GM13976 (cell line): Measurements from ENCODE around the gene IGF2R.
A peak's percentile ranks its signal among the peaks of the same experiment; 100 is the strongest.

Experiments used
- DNase-seq: peaks from one replicate; pipeline ENCODE4 v3.0.0; 2012; ENCODE audit warnings: low spot score
- in situ Hi-C: fragments of 300-500 bp; cut with MboI; formaldehyde crosslinking; loops from one replicate; pipeline ENCODE4 v1.12.0; 2022; ENCODE audit warnings: low sequenced_read_pairs, mixed read lengths, inconsistent platforms; ENCODE audit not compliant: unreplicated experiment
- TF ChIP-seq, protein P1 (sequence below): IDR thresholded peaks from 2 replicates; pipeline ENCODE4 v1.5.1; 2012; ENCODE audit warnings: borderline replicate concordance, mild to moderate bottlenecking; ENCODE audit not compliant: insufficient read depth; ENCODE audit errors: extremely low read depth, missing control alignments, control extremely low read depth

IGF2R gene

DNA sequence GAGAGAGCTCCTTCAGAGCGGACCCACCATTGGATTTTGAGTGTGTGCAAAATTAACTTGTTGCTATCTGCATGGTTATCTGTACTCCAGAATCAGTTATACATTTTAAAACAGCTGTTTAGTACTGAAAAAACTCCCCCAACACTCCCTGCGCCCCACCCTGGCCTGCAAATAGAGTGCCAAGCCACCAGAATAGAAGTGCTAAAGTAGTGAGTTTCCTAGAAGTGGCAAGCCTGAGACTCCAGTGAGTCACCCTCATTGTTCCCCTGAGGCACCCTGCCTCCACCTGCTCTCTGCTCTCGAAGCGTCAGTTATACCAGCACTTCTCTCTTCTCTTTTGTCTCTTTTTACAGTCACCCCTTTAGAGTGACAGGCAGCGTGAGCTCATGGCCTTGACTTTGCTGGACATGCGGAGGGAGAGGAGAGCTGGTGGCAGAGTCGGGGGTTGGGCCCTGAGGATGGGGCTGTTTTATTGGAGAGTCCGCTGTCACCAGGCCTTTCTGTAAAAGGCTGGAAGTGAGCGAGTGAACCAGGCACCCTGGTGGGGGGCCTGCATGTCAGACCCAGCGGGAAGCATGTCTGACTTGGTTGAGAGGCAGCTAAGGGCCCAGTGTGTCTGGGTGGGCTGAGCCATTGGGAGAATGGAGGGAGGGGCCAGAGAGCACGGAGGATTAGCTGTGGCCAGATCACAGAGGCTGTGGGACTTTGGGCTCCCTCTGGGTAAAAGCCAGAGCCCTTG lies 10.4 kb downstream of the IGF2R start:
- peak; percentile 74 for DNase-seq
- in situ Hi-C loops, result no loop called here
- TF ChIP-seq, protein P1, sequence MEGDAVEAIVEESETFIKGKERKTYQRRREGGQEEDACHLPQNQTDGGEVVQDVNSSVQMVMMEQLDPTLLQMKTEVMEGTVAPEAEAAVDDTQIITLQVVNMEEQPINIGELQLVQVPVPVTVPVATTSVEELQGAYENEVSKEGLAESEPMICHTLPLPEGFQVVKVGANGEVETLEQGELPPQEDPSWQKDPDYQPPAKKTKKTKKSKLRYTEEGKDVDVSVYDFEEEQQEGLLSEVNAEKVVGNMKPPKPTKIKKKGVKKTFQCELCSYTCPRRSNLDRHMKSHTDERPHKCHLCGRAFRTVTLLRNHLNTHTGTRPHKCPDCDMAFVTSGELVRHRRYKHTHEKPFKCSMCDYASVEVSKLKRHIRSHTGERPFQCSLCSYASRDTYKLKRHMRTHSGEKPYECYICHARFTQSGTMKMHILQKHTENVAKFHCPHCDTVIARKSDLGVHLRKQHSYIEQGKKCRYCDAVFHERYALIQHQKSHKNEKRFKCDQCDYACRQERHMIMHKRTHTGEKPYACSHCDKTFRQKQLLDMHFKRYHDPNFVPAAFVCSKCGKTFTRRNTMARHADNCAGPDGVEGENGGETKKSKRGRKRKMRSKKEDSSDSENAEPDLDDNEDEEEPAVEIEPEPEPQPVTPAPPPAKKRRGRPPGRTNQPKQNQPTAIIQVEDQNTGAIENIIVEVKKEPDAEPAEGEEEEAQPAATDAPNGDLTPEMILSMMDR, result no peak

DNA sequence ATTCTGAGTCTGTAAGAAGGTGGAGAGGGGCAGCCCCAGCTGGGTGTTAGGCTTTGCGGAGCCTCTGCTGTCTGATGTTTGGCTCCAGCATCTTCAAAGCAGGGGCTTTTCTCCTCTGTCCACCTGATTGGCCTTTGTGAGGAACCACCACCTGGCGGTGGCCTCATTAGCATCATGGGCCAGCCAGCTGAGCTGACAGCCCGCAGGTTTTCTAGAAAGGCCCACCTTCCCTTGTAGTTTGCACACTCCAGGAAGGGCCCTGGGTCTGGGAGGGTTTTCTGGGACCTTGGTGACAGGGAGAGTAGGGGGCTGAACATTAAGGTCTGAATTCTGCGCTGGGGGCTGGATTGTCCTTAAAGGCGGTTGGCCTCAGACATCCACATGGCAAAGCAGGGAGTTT lies 11.6 kb downstream of the IGF2R start:
- TF ChIP-seq, protein P1, result no peak
- in situ Hi-C loops, result no loop called here
- DNase-seq, result no peak

DNA sequence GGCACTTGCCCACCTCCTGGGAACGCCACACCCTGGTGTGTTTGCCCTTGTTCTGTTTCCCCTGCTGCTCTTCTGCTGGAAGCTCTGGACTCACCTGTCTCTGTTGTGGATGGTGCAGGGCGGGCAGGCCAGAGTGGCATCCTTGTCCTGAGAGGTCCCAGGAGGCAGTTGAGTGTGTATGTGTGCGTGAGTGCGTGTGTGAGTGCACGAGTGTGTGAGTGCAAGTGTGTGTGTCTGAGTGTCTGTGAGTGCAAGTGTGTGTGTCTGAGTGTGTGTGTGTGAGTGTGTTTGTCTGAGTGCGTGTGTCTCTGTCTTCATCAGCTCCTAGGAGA lies 12.2 kb downstream of the IGF2R start:
- TF ChIP-seq, protein P1, result no peak
- DNase-seq, result no peak
- in situ Hi-C loops, result no loop called here

DNA sequence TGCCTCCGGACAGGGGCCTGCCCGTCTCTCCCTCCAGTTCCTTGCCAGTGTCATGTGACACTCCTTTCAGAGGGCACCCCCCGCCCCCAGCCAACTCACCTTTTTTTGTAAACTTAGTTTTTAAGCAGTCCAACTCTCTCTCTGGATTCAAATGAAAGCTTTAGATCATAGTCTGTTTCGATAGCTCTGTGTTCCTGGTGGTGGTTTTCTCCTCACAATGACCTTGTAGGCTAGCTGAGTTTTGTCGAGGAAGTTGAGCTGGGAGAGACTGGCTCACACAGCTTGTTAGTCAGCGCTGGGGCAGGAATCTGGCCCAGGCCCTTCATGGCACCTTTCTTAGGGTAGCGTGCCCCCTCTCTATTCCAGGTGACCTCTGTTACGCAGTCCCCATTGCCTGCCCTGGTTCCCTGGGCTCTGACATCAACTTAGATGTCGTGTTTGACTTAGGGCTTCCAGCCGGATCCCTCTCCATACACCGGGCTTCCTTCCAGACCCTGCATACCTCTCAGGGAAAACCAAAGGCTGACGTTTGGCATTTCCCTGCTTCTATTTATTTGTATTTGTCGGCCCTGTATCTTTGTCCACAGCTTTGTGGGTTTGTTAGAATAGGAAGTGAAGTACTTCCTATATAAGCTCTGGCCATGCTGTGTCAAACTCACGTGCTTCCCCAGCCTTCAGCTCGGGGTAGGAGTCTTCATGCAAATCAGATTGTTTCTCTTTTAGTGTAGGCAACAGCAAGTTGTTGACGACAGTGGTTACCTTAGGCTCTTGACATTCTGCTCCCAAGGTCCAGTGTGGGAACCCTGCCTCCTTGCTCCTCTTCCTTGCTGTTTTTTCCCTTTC lies 12.7 kb downstream of the IGF2R start:
- TF ChIP-seq, protein P1, result no peak
- DNase-seq, result peak; percentile 75
- in situ Hi-C loops, result no loop called here

DNA sequence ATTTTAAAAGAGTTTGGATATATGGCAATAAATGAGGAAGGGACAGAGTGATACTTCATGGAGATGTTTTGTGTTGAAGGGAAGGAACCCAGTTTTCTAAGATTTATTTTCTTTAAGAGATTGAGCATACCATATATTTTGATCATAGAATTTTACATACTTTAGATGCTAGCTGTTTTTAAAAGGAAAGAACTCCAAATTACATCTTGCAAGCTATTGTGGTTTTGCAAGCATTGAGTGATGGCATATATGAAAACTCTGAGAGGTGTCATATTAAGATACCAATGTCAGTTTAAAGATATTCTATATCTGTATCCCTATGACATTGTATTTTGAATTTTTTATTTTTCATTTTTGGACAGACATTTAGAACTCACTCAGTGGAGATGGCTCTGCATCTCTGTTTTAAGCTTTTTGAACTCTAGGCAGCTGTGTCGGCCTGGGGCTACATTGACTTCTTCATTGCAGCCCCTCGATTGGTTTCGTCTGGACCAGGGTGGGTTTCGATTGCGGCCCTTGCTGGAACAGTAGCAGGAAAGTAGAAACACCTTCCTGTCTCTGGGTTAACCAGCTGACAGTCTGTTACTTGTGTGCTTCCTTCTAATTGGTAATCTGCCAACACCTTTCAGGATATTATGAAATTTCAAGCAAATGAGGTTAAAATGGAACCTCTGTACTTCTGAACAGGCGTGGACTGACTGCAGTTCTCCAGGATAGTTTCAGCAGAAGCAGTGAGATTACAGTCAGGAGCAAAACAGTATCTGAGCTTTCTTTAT lies 14.0 kb downstream of the IGF2R start:
- TF ChIP-seq, protein P1, result no peak
- DNase-seq, result no peak
- in situ Hi-C loops, result no loop called here

DNA sequence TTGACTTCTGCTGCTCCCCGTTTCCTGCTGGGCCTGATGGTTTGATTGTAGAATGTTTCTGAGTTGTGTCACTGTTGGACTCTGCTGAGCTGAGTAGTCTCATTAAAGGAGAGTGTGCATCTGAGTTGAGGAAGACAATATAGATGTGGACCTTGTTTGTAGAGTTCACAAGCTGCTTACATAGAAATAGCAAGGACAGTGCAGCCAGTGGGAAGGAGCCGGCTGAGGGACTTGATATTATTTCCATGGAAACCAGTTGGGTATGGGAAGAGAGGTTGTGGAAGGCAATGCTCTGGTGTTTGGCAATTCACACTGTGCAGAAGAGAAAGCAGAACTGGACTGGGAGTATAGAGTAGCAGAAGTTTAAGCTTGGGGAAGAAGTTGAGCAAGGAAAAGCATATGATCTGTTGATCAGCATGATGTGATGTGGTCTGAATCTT lies 14.8 kb downstream of the IGF2R start:
- no peak for DNase-seq
- in situ Hi-C loops, result no loop called here
- TF ChIP-seq, protein P1, result no peak
